Adipocyte (in vitro differentiated cells): ENCODE measurements around the gene PIGU.

Source experiments
- DNase-seq: peaks from one replicate; pipeline ENCODE4 v3.0.0-alpha.2; 2015; ENCODE audit warnings: low read depth
- H3K27me3 ChIP-seq: replicated peaks from 2 replicates; pipeline ENCODE4 v1.7.0; 2013; ENCODE audit warnings: mild to moderate bottlenecking, low read length, moderate library complexity; ENCODE audit not compliant: control insufficient read depth, insufficient read depth
- H3K36me3 ChIP-seq: 2 replicates; pipeline ENCODE4 v1.7.0; 2013; ENCODE audit warnings: low read length, mild to moderate bottlenecking, moderate library complexity; ENCODE audit not compliant: control insufficient read depth, insufficient read depth, severe bottlenecking
- H3K4me1 ChIP-seq: 2 replicates; pipeline ENCODE4 v1.7.0; 2013; ENCODE audit warnings: mild to moderate bottlenecking, low read length, moderate library complexity; ENCODE audit not compliant: control insufficient read depth, insufficient read depth
- H3K4me3 ChIP-seq: 2 replicates; pipeline ENCODE4 v1.7.0; 2013; ENCODE audit warnings: mild to moderate bottlenecking, low read length, moderate library complexity
- H3K9ac ChIP-seq: 2 replicates; pipeline ENCODE4 v1.7.0; 2013; ENCODE audit warnings: mild to moderate bottlenecking, low read length, moderate library complexity
- H3K9me3 ChIP-seq: 2 replicates; pipeline ENCODE4 v1.7.0; 2013; ENCODE audit warnings: mild to moderate bottlenecking, low read length, moderate library complexity; ENCODE audit not compliant: control insufficient read depth

The PIGU gene

GRCh38 chr20:34535301-34535840 lies 141.5 kb downstream of the PIGU start:
- no peaks in the 10 kb centered on the region for H3K27me3 ChIP-seq
- peaks cover 13% of the 10 kb centered on the region for H3K4me1 ChIP-seq
- peaks cover 71% of the 10 kb centered on the region for H3K36me3 ChIP-seq
- no peak for DNase-seq
- no peaks in the 10 kb centered on the region for H3K9me3 ChIP-seq
- H3K9ac ChIP-seq, result no peak overlapping the region
- H3K4me3 ChIP-seq, result no peak overlapping the region

DNA sequence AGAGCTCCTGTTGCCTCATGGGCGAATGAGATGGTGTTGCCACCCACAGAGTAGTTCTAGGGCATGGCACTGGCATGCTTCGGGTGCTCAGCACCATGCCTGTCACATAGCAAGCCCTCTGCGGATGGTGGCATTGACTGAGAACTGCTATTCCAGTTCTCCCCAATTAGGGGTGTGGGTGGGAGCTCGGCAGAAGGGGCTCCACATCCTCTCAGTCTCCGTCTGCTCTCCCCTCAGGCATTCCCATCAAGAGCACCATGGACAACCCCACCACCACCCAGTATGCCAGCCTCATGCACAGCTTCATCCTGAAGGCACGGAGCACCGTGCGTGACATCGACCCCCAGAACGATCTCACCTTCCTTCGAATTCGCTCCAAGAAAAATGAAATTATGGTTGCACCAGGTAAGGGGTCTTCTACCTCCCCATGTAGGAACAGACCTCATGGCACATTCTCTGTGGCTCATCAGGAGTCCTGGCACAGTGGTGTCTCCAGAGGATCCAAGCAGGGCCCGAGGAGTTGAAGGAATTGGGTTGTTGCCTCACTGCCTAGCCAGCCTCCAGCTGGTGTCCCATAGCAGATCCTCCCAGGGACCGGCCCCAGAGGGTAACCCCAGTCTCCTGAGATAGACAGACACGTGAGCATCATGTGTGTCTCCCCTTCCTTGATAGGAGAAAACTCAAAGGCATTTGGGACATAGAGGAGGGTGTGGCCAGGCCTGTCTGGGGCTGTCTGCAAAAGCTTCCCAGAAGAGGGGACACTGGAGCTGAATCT lies 142.3 kb downstream of the PIGU start:
- Histone ChIP-seq H3K36me3 (peaks cover 71% of the 10 kb centered on the region), H3K9ac (no peak overlapping the region), H3K27me3 (no peaks in the 10 kb centered on the region), H3K4me3 (no peak overlapping the region), H3K4me1 (peaks cover 21% of the 10 kb centered on the region), H3K9me3 (no peaks in the 10 kb centered on the region)
- DNase-seq, result no peak

- no peaks in the 10 kb centered on the region for H3K9me3 ChIP-seq
- DNase-seq, result no peak
- H3K4me3 ChIP-seq, result no peak overlapping the region
- peaks cover 17% of the 10 kb centered on the region for H3K4me1 ChIP-seq
- no peak overlapping the region for H3K9ac ChIP-seq
- H3K36me3 ChIP-seq, result peaks cover 78% of the 10 kb centered on the region
- no peaks in the 10 kb centered on the region for H3K27me3 ChIP-seq
Observed at GRCh38 chr20:34532756-34533155, 144.1 kb downstream of the PIGU start.

- no peaks in the 10 kb centered on the region for H3K9me3 ChIP-seq
- H3K9ac ChIP-seq, result no peak overlapping the region
- no peak for DNase-seq
- peaks cover 17% of the 10 kb centered on the region for H3K4me1 ChIP-seq
- H3K36me3 ChIP-seq, result peaks cover 79% of the 10 kb centered on the region
- H3K4me3 ChIP-seq, result no peak overlapping the region
- H3K27me3 ChIP-seq, result no peaks in the 10 kb centered on the region
Observed at GRCh38 chr20:34532320-34532719, 144.6 kb downstream of the PIGU start.

GRCh38 chr20:34531608-34532265 lies 145.2 kb downstream of the PIGU start:
- DNase-seq, result no peak
- H3K36me3 ChIP-seq, result peaks cover 79% of the 10 kb centered on the region
- no peak overlapping the region for H3K4me3 ChIP-seq
- H3K27me3 ChIP-seq, result no peaks in the 10 kb centered on the region
- H3K9me3 ChIP-seq, result no peaks in the 10 kb centered on the region
- peaks cover 22% of the 10 kb centered on the region for H3K4me1 ChIP-seq
- H3K9ac ChIP-seq, result no peak overlapping the region

GRCh38 chr20:34530342-34530741 lies 146.6 kb downstream of the PIGU start:
- Histone ChIP-seq H3K36me3 (peaks cover 71% of the 10 kb centered on the region), H3K4me3 (no peak overlapping the region), H3K27me3 (no peaks in the 10 kb centered on the region), H3K9me3 (no peaks in the 10 kb centered on the region), H3K4me1 (peaks cover 36% of the 10 kb centered on the region), H3K9ac (no peak overlapping the region)
- DNase-seq, result no peak

GRCh38 chr20:34529742-34530141 lies 147.2 kb downstream of the PIGU start:
- H3K36me3 ChIP-seq, result peaks cover 65% of the 10 kb centered on the region
- no peak for DNase-seq

GRCh38 chr20:34528921-34529297 lies 148.0 kb downstream of the PIGU start:
- Histone ChIP-seq H3K27me3 (no peaks in the 10 kb centered on the region), H3K9me3 (no peaks in the 10 kb centered on the region), H3K9ac (no peak overlapping the region), H3K4me1 (peaks cover 50% of the 10 kb centered on the region), H3K36me3 (peaks cover 57% of the 10 kb centered on the region), H3K4me3 (no peak overlapping the region)
- no peak for DNase-seq

More at GRCh38 chr20:34529742-34530141, 147.2 kb downstream of the PIGU start:
- no peak overlapping the region for H3K4me3 ChIP-seq
- H3K9me3 ChIP-seq, result no peaks in the 10 kb centered on the region
- H3K4me1 ChIP-seq, result peaks cover 42% of the 10 kb centered on the region
- H3K9ac ChIP-seq, result no peak overlapping the region
- H3K27me3 ChIP-seq, result no peaks in the 10 kb centered on the region

- H3K9ac ChIP-seq, result peak overlapping the region; percentile 39
- H3K27me3 ChIP-seq, result no peaks in the 10 kb centered on the region
- DNase-seq, result no peak
- no peak overlapping the region for H3K4me3 ChIP-seq
- H3K4me1 ChIP-seq, result peaks cover 65% of the 10 kb centered on the region
- peaks cover 45% of the 10 kb centered on the region for H3K36me3 ChIP-seq
- H3K9me3 ChIP-seq, result no peaks in the 10 kb centered on the region
Observed at GRCh38 chr20:34527016-34527415, 149.9 kb downstream of the PIGU start.

- Histone ChIP-seq H3K4me3 (peak overlapping the region; percentile 7), H3K36me3 (peaks cover 41% of the 10 kb centered on the region), H3K27me3 (no peaks in the 10 kb centered on the region), H3K9me3 (no peaks in the 10 kb centered on the region), H3K9ac (peak overlapping the region; percentile 39), H3K4me1 (peaks cover 65% of the 10 kb centered on the region)
- no peak for DNase-seq
Observed at GRCh38 chr20:34526466-34526865, 150.4 kb downstream of the PIGU start.

GRCh38 chr20:34525709-34526416 lies 151.0 kb downstream of the PIGU start:
- peak overlapping the region; percentile 39 for H3K9ac ChIP-seq
- peak; percentile 95 for DNase-seq
- peak overlapping the region; percentile 7 for H3K4me3 ChIP-seq
- H3K4me1 ChIP-seq, result peaks cover 60% of the 10 kb centered on the region
- no peaks in the 10 kb centered on the region for H3K9me3 ChIP-seq
- no peaks in the 10 kb centered on the region for H3K27me3 ChIP-seq
- H3K36me3 ChIP-seq, result peaks cover 40% of the 10 kb centered on the region
